ENCODE measurements around the gene METTL21A. TPM values are rescaled to one million over a fixed set of nuclear protein-coding genes. Genes with fewer than 3 reads are reported as not detected.

Gene METTL21A
- total and polyA plus RNA-seq, 2 of the 13 experiments (the other 11 are each of a cell fraction or from before 2014, with no cell fraction given): 42.4 to 61.2 TPM

GRCh38 chr2:207625014-207625907, at the start of gene METTL21A (continued):
- TF ChIP-seq HNF1B (CRISPR knock-in tag; IDR thresholded peaks at IDR 0.05) (peak; percentile 60; the same call in 1 of the 2 replicates), ZNF660 (CRISPR knock-in tag; IDR thresholded peaks at IDR 0.05; ENCODE audit: borderline replicate concordance, low read depth) (no peak), MBD4 (IDR thresholded peaks at IDR 0.05; ENCODE audit: borderline replicate concordance, low read length) (no peak), ZNF205 (CRISPR knock-in tag; IDR thresholded peaks at IDR 0.05) (peak; percentile 23; the same call in 1 of the 2 replicates), MEF2D (CRISPR knock-in tag; IDR thresholded peaks at IDR 0.05) (0 out of 2 replicates have a peak, but pooled peaks have one; percentile 92), FLYWCH1 (CRISPR knock-in tag; IDR thresholded peaks at IDR 0.05) (0 out of 2 replicates have a peak, but pooled peaks have one; percentile 25), IKZF5 (CRISPR knock-in tag; IDR thresholded peaks at IDR 0.05) (peak; percentile 84), NPAS2 (CRISPR knock-in tag; IDR thresholded peaks at IDR 0.05; ENCODE audit: borderline replicate concordance) (no peak), ZNF276 (CRISPR knock-in tag; IDR thresholded peaks at IDR 0.05; ENCODE audit: low read depth) (peak; percentile 55; the same call in 1 of the 2 replicates), KMT2B (CRISPR knock-in tag; IDR thresholded peaks at IDR 0.05) (peak; percentile 70), AKNA (CRISPR knock-in tag; IDR thresholded peaks at IDR 0.05; ENCODE audit: borderline replicate concordance) (peak; percentile 82; the same call in 1 of the 2 replicates)

All from HepG2 (cell line).